Testis (tissue), 2 donors: ENCODE results near the gene SKOR2.

Source experiments
- POLR2A ChIP-seq: fragments of 450-650 bp; IDR thresholded peaks from one replicate; pipeline ENCODE4 v1.6.1; 2017; ENCODE audit warnings: antibody characterized with exemption, mild to moderate bottlenecking, moderate library complexity
- TF ChIP-seq, protein P1 (sequence below), 3 experiments: fragments of 450-650 bp in 2 of 3; fragments of 200-600 bp in 1 of 3; sonication (generic) in 1 of 3; IDR thresholded peaks; one replicate each; pipeline ENCODE4 v1.5.1; 2016 to 2019; ENCODE audit warnings: antibody characterized with exemption in 3 of 3, mild to moderate bottlenecking in 2 of 3, moderate library complexity in 1 of 3

DNA sequence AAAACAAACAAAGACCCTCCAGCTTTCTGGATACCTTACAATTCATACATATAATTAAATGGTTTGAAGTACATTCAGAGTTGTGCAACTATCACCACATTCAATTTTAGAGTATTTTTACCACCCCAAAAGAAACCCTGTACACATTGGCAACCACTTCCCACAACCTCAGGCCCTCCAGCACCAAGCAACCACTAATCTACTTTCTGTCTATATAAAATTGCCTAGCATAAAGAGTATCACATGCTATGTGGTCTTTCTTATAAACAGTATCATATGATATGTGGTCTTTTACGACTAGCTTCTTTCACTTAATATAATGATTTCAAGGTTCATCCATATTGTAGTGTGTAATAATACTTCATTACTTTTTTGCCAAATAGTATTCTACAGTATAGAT lies 82.5 kb downstream of the SKOR2 start:
- TF ChIP-seq, protein P1, sequence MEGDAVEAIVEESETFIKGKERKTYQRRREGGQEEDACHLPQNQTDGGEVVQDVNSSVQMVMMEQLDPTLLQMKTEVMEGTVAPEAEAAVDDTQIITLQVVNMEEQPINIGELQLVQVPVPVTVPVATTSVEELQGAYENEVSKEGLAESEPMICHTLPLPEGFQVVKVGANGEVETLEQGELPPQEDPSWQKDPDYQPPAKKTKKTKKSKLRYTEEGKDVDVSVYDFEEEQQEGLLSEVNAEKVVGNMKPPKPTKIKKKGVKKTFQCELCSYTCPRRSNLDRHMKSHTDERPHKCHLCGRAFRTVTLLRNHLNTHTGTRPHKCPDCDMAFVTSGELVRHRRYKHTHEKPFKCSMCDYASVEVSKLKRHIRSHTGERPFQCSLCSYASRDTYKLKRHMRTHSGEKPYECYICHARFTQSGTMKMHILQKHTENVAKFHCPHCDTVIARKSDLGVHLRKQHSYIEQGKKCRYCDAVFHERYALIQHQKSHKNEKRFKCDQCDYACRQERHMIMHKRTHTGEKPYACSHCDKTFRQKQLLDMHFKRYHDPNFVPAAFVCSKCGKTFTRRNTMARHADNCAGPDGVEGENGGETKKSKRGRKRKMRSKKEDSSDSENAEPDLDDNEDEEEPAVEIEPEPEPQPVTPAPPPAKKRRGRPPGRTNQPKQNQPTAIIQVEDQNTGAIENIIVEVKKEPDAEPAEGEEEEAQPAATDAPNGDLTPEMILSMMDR (IDR thresholded peaks at IDR 0.05), result no peak
- no peak for TF ChIP-seq POLR2A
